Trophoblast cell (in vitro differentiated cells and primary cell): ENCODE measurements around the gene PIK3CG.

Experiments
- DNase-seq, 2 donors: peaks; one replicate each; pipeline ENCODE4 v3.0.0-alpha.2; 2016
- H2AFZ ChIP-seq: 2 replicates; pipeline ENCODE4 v1.6.1; 2013; ENCODE audit warnings: low read length, moderate library complexity, mild to moderate bottlenecking; ENCODE audit not compliant: insufficient read depth, poor library complexity
- H2AK5ac ChIP-seq: 2 replicates; pipeline ENCODE4 v1.6.1; 2013; ENCODE audit warnings: mild to moderate bottlenecking, low read length
- H2BK120ac ChIP-seq: 2 replicates; pipeline ENCODE4 v1.6.1; 2013; ENCODE audit warnings: low read length, mild to moderate bottlenecking, moderate library complexity; ENCODE audit not compliant: insufficient read depth, poor library complexity
- H2BK12ac ChIP-seq: 2 replicates; pipeline ENCODE4 v1.6.1; 2013; ENCODE audit warnings: mild to moderate bottlenecking, low read length, moderate library complexity
- H2BK5ac ChIP-seq: 2 replicates; pipeline ENCODE4 v1.6.1; 2013; ENCODE audit warnings: low read length, low read depth, moderate library complexity, mild to moderate bottlenecking; ENCODE audit not compliant: poor library complexity
- H3K14ac ChIP-seq: 2 replicates; pipeline ENCODE4 v1.6.1; 2013; ENCODE audit warnings: mild to moderate bottlenecking, low read length
- H3K18ac ChIP-seq: 2 replicates; pipeline ENCODE4 v1.6.1; 2013; ENCODE audit warnings: mild to moderate bottlenecking, low read length
- H3K23ac ChIP-seq: 2 replicates; pipeline ENCODE4 v1.6.1; 2013; ENCODE audit warnings: low read length
- H3K27ac ChIP-seq: 2 replicates; pipeline ENCODE4 v1.5.1; 2013; ENCODE audit warnings: low read depth, mild to moderate bottlenecking, inconsistent platforms, low read length, moderate library complexity
- H3K27me3 ChIP-seq: 2 replicates; pipeline ENCODE4 v1.6.1; 2013; ENCODE audit warnings: inconsistent platforms, mild to moderate bottlenecking, low read length, moderate library complexity; ENCODE audit not compliant: insufficient read depth
- H3K36me3 ChIP-seq, 2 experiments: 1 replicate in 1 of 2; 2 replicates in 1 of 2; pipeline ENCODE4 v1.6.1; 2013; ENCODE audit warnings: low read length in 2 of 2, mild to moderate bottlenecking in 2 of 2, moderate library complexity in 1 of 2; ENCODE audit not compliant: insufficient read depth in 2 of 2, control insufficient read depth in 1 of 2
- H3K4ac ChIP-seq: 2 replicates; pipeline ENCODE4 v1.6.1; 2013; ENCODE audit warnings: low read depth, mild to moderate bottlenecking, low read length, moderate library complexity
- H3K4me1 ChIP-seq, 2 experiments: 1 replicate in 1 of 2; 2 replicates in 1 of 2; pipeline ENCODE4 v1.6.1; 2013; ENCODE audit warnings: low read length in 2 of 2, mild to moderate bottlenecking in 2 of 2, moderate library complexity in 1 of 2; ENCODE audit not compliant: insufficient read depth in 2 of 2, control insufficient read depth in 1 of 2
- H3K4me2 ChIP-seq: 2 replicates; pipeline ENCODE4 v1.6.1; 2013; ENCODE audit warnings: inconsistent platforms, mild to moderate bottlenecking, low read length, moderate library complexity
- H3K4me3 ChIP-seq: 2 replicates; pipeline ENCODE4 v1.5.1; 2013; ENCODE audit warnings: mild to moderate bottlenecking, low read depth, low read length, inconsistent platforms
- H3K79me1 ChIP-seq: one replicate; pipeline ENCODE4 v1.6.1; 2013; ENCODE audit warnings: low read length
- H3K79me2 ChIP-seq: 2 replicates; pipeline ENCODE4 v1.6.1; 2013; ENCODE audit warnings: low read length, mild to moderate bottlenecking; ENCODE audit not compliant: control insufficient read depth, insufficient read depth, poor library complexity
- H3K9ac ChIP-seq: 2 replicates; pipeline ENCODE4 v1.6.1; 2013; ENCODE audit warnings: mild to moderate bottlenecking, low read length
- H3K9me3 ChIP-seq: 2 replicates; pipeline ENCODE4 v1.6.1; 2013; ENCODE audit warnings: low read depth, mild to moderate bottlenecking, control low read depth, inconsistent platforms, low read length; ENCODE audit not compliant: insufficient read depth
- H4K12ac ChIP-seq: 2 replicates; pipeline ENCODE4 v1.6.1; 2013; ENCODE audit warnings: low read depth, mild to moderate bottlenecking, low read length, moderate library complexity
- H4K8ac ChIP-seq: 2 replicates; pipeline ENCODE4 v1.6.1; 2013; ENCODE audit warnings: low read depth, mild to moderate bottlenecking, low read length, moderate library complexity
- H4K91ac ChIP-seq: one replicate; pipeline ENCODE4 v1.6.1; 2013; ENCODE audit warnings: low read depth, mild to moderate bottlenecking, low read length, moderate library complexity
- WGBS: extraction: QIAGEN DNeasy Blood & Tissue Kit; methylation state at CpG from one replicate; pipeline ENCODE4 v1.1.7; 2013; ENCODE audit warnings: missing lambda C conversion rate; ENCODE audit not compliant: insufficient read length, insufficient coverage; ENCODE audit errors: extremely low coverage; 5-methylcytosine and 5-hydroxymethylcytosine counted together

The PIK3CG gene

GRCh38 chr7:106866298-106867281 lies 1.5 kb downstream of the PIK3CG start:
- no peaks in the 10 kb centered on the region for H3K4me1 ChIP-seq
- no CpG with 5 or more reads among the region's 5 CpGs for WGBS
- H3K79me2 ChIP-seq, result no peaks in the 10 kb centered on the region
- no peak overlapping the region for H3K4ac ChIP-seq
- no peak overlapping the region for H3K23ac ChIP-seq
- no peak overlapping the region for H4K91ac ChIP-seq
- no peak overlapping the region for H2BK120ac ChIP-seq
- no peaks in the 10 kb centered on the region for H3K79me1 ChIP-seq
- H3K36me3 ChIP-seq, result no peaks in the 10 kb centered on the region
- H2AK5ac ChIP-seq, result no peak overlapping the region
- H4K12ac ChIP-seq, result no peak overlapping the region
- no peak overlapping the region for H3K9ac ChIP-seq
- H3K4me2 ChIP-seq, result no peak overlapping the region
- no peaks in the 10 kb centered on the region for H3K27me3 ChIP-seq
- H2BK5ac ChIP-seq, result no peak overlapping the region
- no peak overlapping the region for H3K18ac ChIP-seq
- H3K27ac ChIP-seq, result no peak overlapping the region
- H3K4me3 ChIP-seq, result no peak overlapping the region
- no peak overlapping the region for H2BK12ac ChIP-seq
- no peak overlapping the region for H3K14ac ChIP-seq
- H2AFZ ChIP-seq, result no peak overlapping the region
- H3K9me3 ChIP-seq, result peaks cover 14% of the 10 kb centered on the region
- no peak for DNase-seq
- H4K8ac ChIP-seq, result no peak overlapping the region

GRCh38 chr7:106867641-106868351 lies 2.7 kb downstream of the PIK3CG start:
- Histone ChIP-seq H3K36me3 (no peaks in the 10 kb centered on the region), H3K9ac (no peak overlapping the region), H3K18ac (no peak overlapping the region), H2BK12ac (no peak overlapping the region), H2AFZ (no peak overlapping the region), H4K91ac (no peak overlapping the region), H3K9me3 (peaks cover 14% of the 10 kb centered on the region), H4K8ac (no peak overlapping the region), H3K27ac (no peak overlapping the region), H3K27me3 (no peaks in the 10 kb centered on the region), H2AK5ac (no peak overlapping the region), H3K14ac (no peak overlapping the region), H3K4ac (no peak overlapping the region), H2BK120ac (no peak overlapping the region), H3K4me2 (no peak overlapping the region), H2BK5ac (no peak overlapping the region), H3K4me1 (no peaks in the 10 kb centered on the region), H3K79me2 (no peaks in the 10 kb centered on the region), H3K23ac (no peak overlapping the region), H4K12ac (peak overlapping the region; percentile 7), H3K4me3 (no peak overlapping the region), H3K79me1 (no peaks in the 10 kb centered on the region)
- peak in 1 of 2 donors; percentile 16 for DNase-seq
- no CpG with 5 or more reads among the region's 54 CpGs for WGBS

GRCh38 chr7:106868364-106868763 lies 3.3 kb downstream of the PIK3CG start:
- WGBS, result no CpG with 5 or more reads among the region's 20 CpGs
- no peak overlapping the region for H2BK120ac ChIP-seq
- H3K27me3 ChIP-seq, result no peaks in the 10 kb centered on the region
- no peak overlapping the region for H3K9ac ChIP-seq
- no peak overlapping the region for H3K4ac ChIP-seq
- no peak overlapping the region for H3K14ac ChIP-seq
- H3K79me2 ChIP-seq, result no peaks in the 10 kb centered on the region
- peaks cover 14% of the 10 kb centered on the region for H3K9me3 ChIP-seq
- H2BK12ac ChIP-seq, result no peak overlapping the region
- no peaks in the 10 kb centered on the region for H3K79me1 ChIP-seq
- H3K23ac ChIP-seq, result no peak overlapping the region
- no peak overlapping the region for H4K91ac ChIP-seq
- H3K4me1 ChIP-seq, result no peaks in the 10 kb centered on the region
- no peak overlapping the region for H4K12ac ChIP-seq
- H2AFZ ChIP-seq, result no peak overlapping the region
- no peak for DNase-seq
- no peaks in the 10 kb centered on the region for H3K36me3 ChIP-seq
- H4K8ac ChIP-seq, result no peak overlapping the region
- H3K4me3 ChIP-seq, result no peak overlapping the region
- no peak overlapping the region for H3K27ac ChIP-seq
- no peak overlapping the region for H2BK5ac ChIP-seq
- H2AK5ac ChIP-seq, result no peak overlapping the region
- no peak overlapping the region for H3K18ac ChIP-seq
- no peak overlapping the region for H3K4me2 ChIP-seq

- no peak overlapping the region for H3K4me2 ChIP-seq
- H2BK5ac ChIP-seq, result no peak overlapping the region
- no peak overlapping the region for H2AK5ac ChIP-seq
- no peak overlapping the region for H4K91ac ChIP-seq
- no peak overlapping the region for H3K18ac ChIP-seq
- H3K27me3 ChIP-seq, result no peaks in the 10 kb centered on the region
- WGBS, result no CpG with 5 or more reads among the region's 1 CpG
- DNase-seq, result no peak
- no peak overlapping the region for H3K14ac ChIP-seq
- no peak overlapping the region for H3K9ac ChIP-seq
- no peak overlapping the region for H2BK12ac ChIP-seq
- H3K4ac ChIP-seq, result no peak overlapping the region
- no peak overlapping the region for H4K12ac ChIP-seq
- no peak overlapping the region for H2BK120ac ChIP-seq
- no peak overlapping the region for H3K4me3 ChIP-seq
- H3K79me1 ChIP-seq, result no peaks in the 10 kb centered on the region
- no peak overlapping the region for H4K8ac ChIP-seq
- no peak overlapping the region for H2AFZ ChIP-seq
- H3K36me3 ChIP-seq, result no peaks in the 10 kb centered on the region
- no peaks in the 10 kb centered on the region for H3K79me2 ChIP-seq
- H3K27ac ChIP-seq, result no peak overlapping the region
- no peak overlapping the region for H3K23ac ChIP-seq
- H3K9me3 ChIP-seq, result peaks cover 14% of the 10 kb centered on the region
- no peaks in the 10 kb centered on the region for H3K4me1 ChIP-seq
These were observed 4.9 kb downstream of the PIK3CG start for GRCh38 chr7:106869954-106870353.
